ENCODE results near the gene ZSCAN5B. TPM values are rescaled to one million over a fixed set of nuclear protein-coding genes. Genes with fewer than 3 reads are reported as not detected.
"Not testable (repeated sequence)": the region's sequence is repeated elsewhere in the genome, so short reads cannot be mapped to it uniquely, and the experiment has no call there.

Gene ZSCAN5B, protein sequence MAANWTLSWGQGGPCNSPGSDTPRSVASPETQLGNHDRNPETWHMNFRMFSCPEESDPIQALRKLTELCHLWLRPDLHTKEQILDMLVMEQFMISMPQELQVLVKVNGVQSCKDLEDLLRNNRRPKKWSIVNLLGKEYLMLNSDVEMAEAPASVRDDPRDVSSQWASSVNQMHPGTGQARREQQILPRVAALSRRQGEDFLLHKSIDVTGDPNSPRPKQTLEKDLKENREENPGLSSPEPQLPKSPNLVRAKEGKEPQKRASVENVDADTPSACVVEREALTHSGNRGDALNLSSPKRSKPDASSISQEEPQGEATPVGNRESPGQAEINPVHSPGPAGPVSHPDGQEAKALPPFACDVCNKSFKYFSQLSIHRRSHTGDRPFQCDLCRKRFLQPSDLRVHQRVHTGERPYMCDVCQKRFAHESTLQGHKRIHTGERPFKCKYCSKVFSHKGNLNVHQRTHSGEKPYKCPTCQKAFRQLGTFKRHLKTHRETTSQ
- not detected for total RNA-seq

DNA sequence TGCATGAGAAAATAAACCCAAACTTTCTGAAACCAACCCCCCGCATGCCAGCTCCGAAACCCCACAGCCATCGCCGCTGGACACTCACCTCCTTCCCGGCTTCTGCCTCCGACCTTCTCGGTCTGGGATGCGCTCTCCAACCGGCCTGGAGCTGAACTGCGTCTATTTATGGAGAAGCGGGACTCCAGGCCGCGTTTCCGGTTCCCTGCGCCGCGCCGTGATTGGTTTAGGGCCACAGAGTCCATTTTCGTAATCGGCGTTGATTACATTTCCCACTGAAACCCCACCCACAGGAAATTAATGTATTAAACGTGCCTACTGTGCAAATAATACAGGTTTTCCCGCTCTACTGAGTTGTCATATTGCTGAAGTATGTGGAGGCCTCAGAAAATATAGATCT lies at the start of gene ZSCAN5B:
Gene ZSCAN5B, minus strand, starts transcription at position 138 of the 400 bp plus-strand sequence. CDS start 4,731 bp downstream, outside the sequence.
- H3K4me1 ChIP-seq; H3K36me3 ChIP-seq; DNase-seq; in situ Hi-C loops (cut with MboI; ENCODE audit: low sequenced_read_pairs in 4 of 4); H3K4me3 ChIP-seq; ATAC-seq; H3K27me3 ChIP-seq; H3K27ac ChIP-seq; intact Hi-C loops (cut with DNase I; ENCODE audit: low total_unique reads); H3K9me3 ChIP-seq: not testable (repeated sequence)

GRCh38 chr19:56245764-56246163 lies 48.2 kb upstream of the ZSCAN5B start:
- in situ Hi-C loops (cut with MboI; ENCODE audit: low sequenced_read_pairs in 4 of 4); H3K9me3 ChIP-seq; ATAC-seq; intact Hi-C loops (cut with DNase I; ENCODE audit: low total_unique reads); H3K36me3 ChIP-seq; H3K4me3 ChIP-seq; H3K4me1 ChIP-seq; H3K27ac ChIP-seq; DNase-seq; H3K27me3 ChIP-seq: not testable (repeated sequence)

- Histone ChIP-seq H3K9me3 (no peaks in the 10 kb centered on the region), H3K4me1 (no peaks in the 10 kb centered on the region), H3K36me3 (no peaks in the 10 kb centered on the region), H3K4me3 (no peak overlapping the region), H3K27me3 (no peaks in the 10 kb centered on the region), H3K27ac (no peak overlapping the region)
- in situ Hi-C loops (cut with MboI; ENCODE audit: low sequenced_read_pairs in 4 of 4): no loop called here
- no peak for ATAC-seq
- TF ChIP-seq POLR2A (IDR thresholded peaks at IDR 0.05) (no peak), CTCF (IDR thresholded peaks at IDR 0.05 in 4 of 5, conservative IDR thresholded peaks at IDR 0.05 in 1 of 5) (no peak)
- intact Hi-C loops (cut with DNase I; ENCODE audit: low total_unique reads): no loop called here
- DNase-seq: no peak
Observed at GRCh38 chr19:56245121-56245740, 47.6 kb upstream of the ZSCAN5B start.

- H3K27ac ChIP-seq: no peak overlapping the region
- no peak overlapping the region for H3K4me3 ChIP-seq
- H3K4me1 ChIP-seq: no peaks in the 10 kb centered on the region
- H3K36me3 ChIP-seq: no peaks in the 10 kb centered on the region
- DNase-seq (no peak), ATAC-seq (no peak)
- no peaks in the 10 kb centered on the region for H3K9me3 ChIP-seq
- in situ Hi-C loops (cut with MboI; ENCODE audit: low sequenced_read_pairs in 4 of 4): no loop called here
- intact Hi-C loops (cut with DNase I; ENCODE audit: low total_unique reads): no loop called here
- TF ChIP-seq CTCF (IDR thresholded peaks at IDR 0.05 in 4 of 5, conservative IDR thresholded peaks at IDR 0.05 in 1 of 5) (no peak), POLR2A (IDR thresholded peaks at IDR 0.05) (no peak)
- no peaks in the 10 kb centered on the region for H3K27me3 ChIP-seq
Observed at GRCh38 chr19:56223481-56223880, 25.9 kb upstream of the ZSCAN5B start.

DNA sequence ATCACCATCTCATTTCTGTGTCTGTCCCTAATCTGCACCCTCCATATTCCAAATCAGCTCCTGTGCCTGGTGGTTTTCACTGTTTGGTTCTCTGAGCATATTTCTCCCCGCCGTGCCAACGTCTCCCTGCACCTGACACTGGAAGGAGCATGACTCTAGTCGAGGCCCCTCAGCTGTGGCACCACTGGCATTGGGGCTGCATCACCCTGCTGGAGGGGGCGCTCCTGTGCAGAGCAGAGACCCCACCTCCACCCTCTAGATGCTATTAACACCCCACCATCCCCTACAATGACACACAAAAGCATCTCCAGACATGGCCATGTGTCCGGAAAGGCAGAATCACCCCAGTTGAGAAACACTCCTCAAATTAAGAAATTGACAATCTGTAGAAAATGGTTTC lies 25.3 kb upstream of the ZSCAN5B start:
- intact Hi-C loops (cut with DNase I; ENCODE audit: low total_unique reads): no loop called here
- no peak for DNase-seq
- no peak for TF ChIP-seq POLR2A (IDR thresholded peaks at IDR 0.05)
- TF ChIP-seq CTCF (IDR thresholded peaks at IDR 0.05 in 4 of 5, conservative IDR thresholded peaks at IDR 0.05 in 1 of 5): no peak
- in situ Hi-C loops (cut with MboI; ENCODE audit: low sequenced_read_pairs in 4 of 4): no loop called here
- no peak for ATAC-seq
- Histone ChIP-seq H3K27ac (no peak overlapping the region), H3K4me3 (no peak overlapping the region), H3K27me3 (no peaks in the 10 kb centered on the region), H3K9me3 (no peaks in the 10 kb centered on the region), H3K36me3 (no peaks in the 10 kb centered on the region), H3K4me1 (no peaks in the 10 kb centered on the region)

All from gastrocnemius medialis (tissue), 4 donors.